H1 (cell line): ENCODE results near the gene HIPK2. TPM values are rescaled to one million over a fixed set of nuclear protein-coding genes. Genes with fewer than 3 reads are reported as not detected.

Source experiments
- CTCF ChIA-PET: fragments of 300-600 bp; sonication (Branson Sonifier 250); formaldehyde crosslinking; loops from one replicate; lab custom pipeline; 2021; ENCODE audit not compliant: partially characterized antibody; lab: Charles Lee
- POLR2A ChIA-PET: fragments of 300-600 bp; sonication (Branson Sonifier 250); formaldehyde crosslinking; loops from one replicate; lab custom pipeline; 2021; ENCODE audit warnings: inconsistent platforms; ENCODE audit not compliant: partially characterized antibody; lab: Charles Lee
- DNase-seq, 2 experiments: peaks; one replicate each; pipeline versions ENCODE4 v3.0.0 to v3.0.0-alpha.2; 2010 to 2022; ENCODE audit warnings: low spot score in 2 of 2, low read depth in 1 of 2, mixed read lengths in 1 of 2
- FAIRE-seq: peaks from 2 replicates; lab custom pipeline; 2011; peaks lifted over from hg19 to GRCh38; lab: Jason Lieb, UNC
- H2AFZ ChIP-seq: 2 replicates; pipeline ENCODE4 v1.8.1; 2012; ENCODE audit warnings: low read length, inconsistent platforms
- H2AK5ac ChIP-seq: 2 replicates; pipeline ENCODE4 v1.6.1; 2013; ENCODE audit warnings: low read depth, low read length
- H2BK120ac ChIP-seq: replicated peaks from 2 replicates; pipeline ENCODE3; 2013; ENCODE audit warnings: low read depth, low read length, inconsistent platforms
- H2BK12ac ChIP-seq: 2 replicates; pipeline ENCODE4 v1.6.1; 2013; ENCODE audit warnings: low read depth, low read length
- H2BK15ac ChIP-seq: 2 replicates; pipeline ENCODE4 v1.6.1; 2013; ENCODE audit warnings: low read length
- H2BK20ac ChIP-seq: 2 replicates; pipeline ENCODE4 v1.6.1; 2013; ENCODE audit warnings: low read length
- H2BK5ac ChIP-seq: 2 replicates; pipeline ENCODE4 v1.6.1; 2013; ENCODE audit warnings: low read depth, low read length
- H3K14ac ChIP-seq: 2 replicates; pipeline ENCODE4 v1.6.1; 2013; ENCODE audit warnings: inconsistent platforms; ENCODE audit not compliant: insufficient read length
- H3K18ac ChIP-seq: 2 replicates; pipeline ENCODE4 v1.6.1; 2013; ENCODE audit warnings: low read length; ENCODE audit errors: extremely low read depth
- H3K23ac ChIP-seq: 2 replicates; pipeline ENCODE4 v1.6.1; 2013; ENCODE audit warnings: inconsistent platforms; ENCODE audit not compliant: insufficient read length
- H3K23me2 ChIP-seq: 2 replicates; pipeline ENCODE4 v1.6.1; 2013; ENCODE audit warnings: low read depth, low read length
- H3K27ac ChIP-seq: 2 replicates; pipeline ENCODE4 v1.6.1; 2011; ENCODE audit warnings: low read depth, low read length, inconsistent platforms
- H3K27me3 ChIP-seq, 4 experiments: replicated peaks in 1 of 4; 1 replicate in 1 of 4; 2 replicates in 3 of 4; pipeline versions ENCODE4 v1.6.1 to v1.8.1; 2011 to 2013; ENCODE audit warnings: low read length in 3 of 4, mild to moderate bottlenecking in 3 of 4, inconsistent platforms in 2 of 4, mixed read lengths in 2 of 4, moderate library complexity in 1 of 4; ENCODE audit not compliant: control insufficient read depth in 3 of 4, insufficient read depth in 3 of 4; ENCODE audit errors: extremely low read depth in 1 of 4
- H3K36me3 ChIP-seq, 4 experiments: 2 replicates each; pipeline versions ENCODE4 v1.6.1 to v1.8.1; 2011 to 2013; ENCODE audit warnings: mild to moderate bottlenecking in 4 of 4, low read length in 3 of 4, moderate library complexity in 2 of 4, control low read depth in 1 of 4, inconsistent platforms in 1 of 4; ENCODE audit not compliant: insufficient read depth in 4 of 4, control insufficient read depth in 2 of 4
- H3K4ac ChIP-seq: replicated peaks from 2 replicates; pipeline ENCODE3; 2013; ENCODE audit warnings: low read length, low read depth, mixed read lengths, inconsistent platforms; ENCODE audit not compliant: insufficient read length
- H3K4me1 ChIP-seq, 4 experiments: replicated peaks in 1 of 4; 1 replicate in 1 of 4; 2 replicates in 3 of 4; pipeline versions ENCODE4 v1.6.1 to v1.8.1; 2011 to 2013; ENCODE audit warnings: low read length in 3 of 4, inconsistent platforms in 2 of 4, mixed read lengths in 1 of 4; ENCODE audit not compliant: insufficient read depth in 4 of 4, control insufficient read depth in 3 of 4
- H3K4me2 ChIP-seq, 2 experiments: 2 replicates each; pipeline versions ENCODE4 v1.6.1 to v1.8.1; 2011 to 2013; ENCODE audit warnings: low read depth in 2 of 2, low read length in 2 of 2, control low read depth in 1 of 2, inconsistent platforms in 1 of 2, mild to moderate bottlenecking in 1 of 2; ENCODE audit not compliant: insufficient read depth in 1 of 2
- H3K4me3 ChIP-seq, 4 experiments: fragments of 200-600, 300-600 bp in 1 of 4; sonication (generic), shearing (Covaris generic), sonication (Bioruptor Twin) in 1 of 4; 2 replicates each; pipeline versions ENCODE4 v1.5.1 to v1.8.1; 2011 to 2016; ENCODE audit warnings: low read length in 4 of 4, low read depth in 3 of 4, control low read depth in 2 of 4, inconsistent platforms in 2 of 4, mild to moderate bottlenecking in 2 of 4, mixed read lengths in 1 of 4, moderate library complexity in 1 of 4; ENCODE audit not compliant: insufficient read depth in 2 of 4; ENCODE audit errors: extremely low read depth in 1 of 4
- H3K56ac ChIP-seq: replicated peaks from 2 replicates; pipeline ENCODE3; 2013; ENCODE audit warnings: low read depth, mild to moderate bottlenecking, mixed read lengths, low read length, inconsistent platforms; ENCODE audit not compliant: insufficient read length
- H3K79me1 ChIP-seq: 2 replicates; pipeline ENCODE4 v1.6.1; 2013; ENCODE audit warnings: low read depth, low read length, control low read depth
- H3K79me2 ChIP-seq, 2 experiments: 2 replicates each; pipeline versions ENCODE4 v1.6.1 to v1.8.1; 2012 to 2013; ENCODE audit warnings: low read length in 2 of 2, mild to moderate bottlenecking in 2 of 2, inconsistent platforms in 1 of 2; ENCODE audit not compliant: insufficient read depth in 2 of 2, control insufficient read depth in 1 of 2
- H3K9ac ChIP-seq, 4 experiments: replicated peaks in 1 of 4; 1 replicate in 1 of 4; 2 replicates in 3 of 4; pipeline versions ENCODE4 v1.6.1 to v1.8.1; 2011 to 2013; ENCODE audit warnings: low read depth in 3 of 4, low read length in 3 of 4, control low read depth in 2 of 4, mild to moderate bottlenecking in 2 of 4, moderate library complexity in 2 of 4, inconsistent platforms in 1 of 4; ENCODE audit errors: extremely low read depth in 1 of 4
- H3K9me3 ChIP-seq, 2 experiments: 2 replicates each; pipeline versions ENCODE4 v1.6.1 to v1.8.1; 2012 to 2013; ENCODE audit warnings: mild to moderate bottlenecking in 2 of 2, moderate library complexity in 2 of 2, control low read depth in 1 of 2, inconsistent platforms in 1 of 2, low read depth in 1 of 2, low read length in 1 of 2, mixed read lengths in 1 of 2; ENCODE audit not compliant: insufficient read depth in 2 of 2
- H4K20me1 ChIP-seq, 2 experiments: replicated peaks in 1 of 2; 2 replicates each; pipeline versions ENCODE3 to v1.8.1; 2011 to 2013; ENCODE audit warnings: inconsistent platforms in 2 of 2, low read length in 2 of 2, mild to moderate bottlenecking in 1 of 2; ENCODE audit not compliant: insufficient read depth in 2 of 2, control insufficient read depth in 1 of 2
- H4K5ac ChIP-seq: 2 replicates; pipeline ENCODE4 v1.6.1; 2013; ENCODE audit warnings: low read length, low read depth, mixed read lengths, inconsistent platforms; ENCODE audit not compliant: insufficient read length
- H4K8ac ChIP-seq: 2 replicates; pipeline ENCODE4 v1.8.0; 2013; ENCODE audit warnings: mild to moderate bottlenecking, moderate library complexity, low read length, inconsistent platforms; ENCODE audit not compliant: insufficient read depth; ENCODE audit errors: extremely low read depth
- H4K91ac ChIP-seq: replicated peaks from 2 replicates; pipeline ENCODE3; 2013; ENCODE audit warnings: low read length, mixed read lengths, inconsistent platforms; ENCODE audit not compliant: insufficient read length
- CEBPB ChIP-seq: IDR thresholded peaks from 2 replicates; pipeline ENCODE4 v1.6.1; 2012; ENCODE audit warnings: low read depth, low read length
- EP300 ChIP-seq, 2 experiments: IDR thresholded peaks; 1 replicate in 1 of 2; 2 replicates in 1 of 2; pipeline ENCODE4 v1.6.1; 2011 to 2012; ENCODE audit warnings: low read depth in 2 of 2, low read length in 2 of 2, mild to moderate bottlenecking in 2 of 2, borderline replicate concordance in 1 of 2, inconsistent platforms in 1 of 2, moderate library complexity in 1 of 2
- JUN ChIP-seq: IDR thresholded peaks from 2 replicates; pipeline ENCODE4 v1.6.1; 2011; ENCODE audit warnings: low read depth, mild to moderate bottlenecking, improper control_type of control experiment, low read length
- KDM5A ChIP-seq: fragments of 200-600 bp; IDR thresholded peaks from 2 replicates; pipeline ENCODE4 v1.7.1; 2012; ENCODE audit warnings: mild to moderate bottlenecking, low read length, inconsistent platforms, mixed read lengths
- POLR2A ChIP-seq, 2 experiments: IDR thresholded peaks; 1 replicate in 1 of 2; 2 replicates in 1 of 2; pipeline ENCODE4 v1.6.1; 2011; ENCODE audit warnings: low read depth in 2 of 2, low read length in 2 of 2, mild to moderate bottlenecking in 2 of 2; ENCODE audit errors: control extremely low read depth in 1 of 2
- RFX5 ChIP-seq: IDR thresholded peaks from 2 replicates; pipeline ENCODE4 v1.6.1; 2011; ENCODE audit warnings: low read depth, low read length, improper control_type of control experiment, borderline replicate concordance
- TEAD4 ChIP-seq: IDR thresholded peaks from 2 replicates; pipeline ENCODE4 v1.6.1; 2012; ENCODE audit warnings: low read depth, low read length, inconsistent platforms, mixed read lengths
- WGBS, 2 experiments: shearing (Covaris generic) in 1 of 2; methylation state at CpG; one replicate each; pipeline versions ENCODE4 v1.1.6 to v1.1.7; 2013 to 2015; ENCODE audit warnings: low lambda C conversion rate in 2 of 2, mixed read lengths in 2 of 2, inconsistent platforms in 1 of 2, low coverage in 1 of 2, missing lambda C conversion rate in 1 of 2; ENCODE audit not compliant: insufficient replicate concordance in 2 of 2, insufficient coverage in 1 of 2, insufficient read length in 1 of 2; ENCODE audit errors: extremely low coverage in 1 of 2, missing lambda C conversion rate in 1 of 2; 5-methylcytosine and 5-hydroxymethylcytosine counted together
- polyA plus RNA-seq, 7 experiments: library from polyadenylated mRNA; depleted of rRNA in 3 of 7; stranded (reverse) in 5 of 7; unstranded in 2 of 7; fragments of >200 nt in 5 of 7; fragments of 200-250 nt in 2 of 7; gene quantifications; 1 replicate in 5 of 7; 2 replicates in 1 of 7; 4 replicates in 1 of 7; pipeline versions ENCODE4 v1.2.1 to v1.2.3, GENCODE V29; 2011 to 2013; ENCODE audit warnings: missing spikeins in 2 of 7, mixed read lengths in 2 of 7
- total RNA-seq: library from RNA; stranded (reverse); fragmentation: NEBNext Ultra II Directional; extraction: Animal tissue kit (Norgen Biotek cat#: 25700); gene quantifications from 2 replicates; pipeline ENCODE4 v1.2.1, GENCODE V29; 2021

Gene HIPK2
- total and polyA plus RNA-seq, 2 of the 8 experiments (the other 6 are each of a cell fraction or from before 2014, with no cell fraction given), result 8.3 to 24.3 TPM

GRCh38 chr7:139769066-139769465 is 8.7 kb downstream of the HIPK2 start:
- FAIRE-seq (no peak), DNase-seq (no peak)
- Histone ChIP-seq H2AK5ac (no peak overlapping the region), H3K4me1 (peaks cover 0 to 4% (median 0%) of the 10 kb centered on the region in 4 experiments; a peak in 3 of 7 replicates), H2BK5ac (no peak overlapping the region), H2BK20ac (no peak overlapping the region), H3K27ac (no peak overlapping the region), H4K91ac (no peak overlapping the region), H3K23me2 (no peaks in the 10 kb centered on the region), H4K8ac (no peak overlapping the region), H3K4me3 (no peak overlapping the region), H3K79me1 (peaks cover 12% of the 10 kb centered on the region), H3K9me3 (no peaks in the 10 kb centered on the region), H2BK12ac (no peak overlapping the region), H3K18ac (no peak overlapping the region), H3K9ac (no peak overlapping the region; a peak in 1 of 7 replicates), H2BK120ac (no peak overlapping the region), H2BK15ac (no peak overlapping the region), H2AFZ (no peak overlapping the region), H4K5ac (no peak overlapping the region), H3K36me3 (no peaks in the 10 kb centered on the region), H3K4me2 (no peak overlapping the region), H3K56ac (no peak overlapping the region), H3K14ac (no peak overlapping the region), H3K23ac (no peak overlapping the region), H3K79me2 (peaks cover 0 to 41% of the 10 kb centered on the region in 2 experiments; a peak in 3 of 4 replicates), H4K20me1 (peaks cover 0 to 2% of the 10 kb centered on the region in 2 experiments), H3K27me3 (no peaks in the 10 kb centered on the region; a peak in 1 of 7 replicates), H3K4ac (no peak overlapping the region)
- TF ChIP-seq EP300 (IDR thresholded peaks at IDR 0.05; ENCODE audit: borderline replicate concordance in 1 of 2, low read depth in 2 of 2, low read length in 2 of 2), result no peak
- no peak for TF ChIP-seq JUN
- TF ChIP-seq CEBPB, result no peak
- TF ChIP-seq KDM5A, result no peak
- TF ChIP-seq POLR2A (IDR thresholded peaks at IDR 0.05; ENCODE audit: control extremely low read depth in 1 of 2, low read depth in 2 of 2, low read length in 2 of 2), result no peak
- no peak for TF ChIP-seq RFX5
- TF ChIP-seq TEAD4, result no peak
- POLR2A ChIA-PET, result no interaction called here
- 97% methylated on average over 10 of the region's 10 CpGs; no CpG with 5 or more reads in 1 of the 2 experiments for WGBS, 2 experiments
- CTCF ChIA-PET, result interaction anchor here (0.6 to 1.2 kb wide), 2 partner anchors 123 to 125 kb away, joined by 3 to 4 read pairs; no protein-coding TSS in a partner anchor
